ENCODE measurements around the gene C1QL4. TPM values are rescaled to one million over a fixed set of nuclear protein-coding genes. Genes with fewer than 3 reads are reported as not detected.

Gene C1QL4
- total and polyA plus RNA-seq, 2 of the 8 experiments (the other 6 are each of a cell fraction or from before 2014, with no cell fraction given): 0.28 to 0.63 TPM

- TF ChIP-seq CHD7 (IDR thresholded peaks at IDR 0.05; ENCODE audit: insufficient replicate concordance, low read length): no peak
- TF ChIP-seq, protein P1, sequence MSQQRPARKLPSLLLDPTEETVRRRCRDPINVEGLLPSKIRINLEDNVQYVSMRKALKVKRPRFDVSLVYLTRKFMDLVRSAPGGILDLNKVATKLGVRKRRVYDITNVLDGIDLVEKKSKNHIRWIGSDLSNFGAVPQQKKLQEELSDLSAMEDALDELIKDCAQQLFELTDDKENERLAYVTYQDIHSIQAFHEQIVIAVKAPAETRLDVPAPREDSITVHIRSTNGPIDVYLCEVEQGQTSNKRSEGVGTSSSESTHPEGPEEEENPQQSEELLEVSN (IDR thresholded peaks at IDR 0.05): no peak
- TF ChIP-seq KDM5A (IDR thresholded peaks at IDR 0.05; ENCODE audit: low read length): no peak
- TF ChIP-seq POLR2A (IDR thresholded peaks at IDR 0.05; ENCODE audit: control extremely low read depth in 1 of 2, low read depth in 2 of 2, low read length in 2 of 2): no peak
- peak; percentile 25; the same call in 1 of the 2 replicates for TF ChIP-seq JUND (IDR thresholded peaks at IDR 0.05; ENCODE audit: low read length)
- no peak for TF ChIP-seq RXRA (IDR thresholded peaks at IDR 0.05; ENCODE audit: insufficient read depth, low read depth, low read length)
- no peak for TF ChIP-seq SRF (IDR thresholded peaks at IDR 0.05; ENCODE audit: low read depth, low read length)
- TF ChIP-seq YY1 (IDR thresholded peaks at IDR 0.05; ENCODE audit: low read depth, low read length): 0 out of 2 replicates have a peak, but pooled peaks have one; percentile 48
- no peak for TF ChIP-seq HDAC6 (IDR thresholded peaks at IDR 0.05; ENCODE audit: low read depth, low read length)
- TF ChIP-seq TBP (IDR thresholded peaks at IDR 0.05; ENCODE audit: low read depth, low read length): no peak
These were observed 10.6 kb upstream of the C1QL4 start (continued) for GRCh38 chr12:49347311-49348193.

Data from H1 (cell line).